ENCODE measurements around the gene UNC5CL. TPM values are rescaled to one million over a fixed set of nuclear protein-coding genes. Genes with fewer than 3 reads are reported as not detected.
"Not testable (repeated sequence)": the region's sequence is repeated elsewhere in the genome, so short reads cannot be mapped to it uniquely, and the experiment has no call there.

The UNC5CL gene
- total RNA-seq, 2 experiments from 2014 or later = 1.0 to 1.2 TPM

DNA sequence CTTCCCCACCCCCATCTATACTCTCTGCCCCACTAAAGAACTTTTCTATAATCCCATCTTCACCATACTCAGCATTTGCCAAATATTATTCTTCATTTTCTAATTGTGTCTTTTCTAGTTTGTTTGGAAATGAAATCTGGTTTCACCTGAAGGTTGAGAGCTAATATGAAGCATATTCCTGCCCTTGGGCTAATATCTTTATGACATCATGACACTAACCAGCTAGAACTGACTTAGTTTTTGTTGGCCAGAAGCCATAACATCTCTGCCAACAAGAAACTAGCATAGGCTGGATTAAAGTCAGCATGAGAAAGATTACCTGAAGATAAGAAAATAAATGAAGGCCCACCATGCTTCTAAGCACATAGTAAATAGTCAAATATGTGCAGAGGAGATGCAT, 16.7 kb downstream of the UNC5CL start:
- ChIA-PET POLR2A (no interaction called here), CTCF (no interaction called here)

DNA sequence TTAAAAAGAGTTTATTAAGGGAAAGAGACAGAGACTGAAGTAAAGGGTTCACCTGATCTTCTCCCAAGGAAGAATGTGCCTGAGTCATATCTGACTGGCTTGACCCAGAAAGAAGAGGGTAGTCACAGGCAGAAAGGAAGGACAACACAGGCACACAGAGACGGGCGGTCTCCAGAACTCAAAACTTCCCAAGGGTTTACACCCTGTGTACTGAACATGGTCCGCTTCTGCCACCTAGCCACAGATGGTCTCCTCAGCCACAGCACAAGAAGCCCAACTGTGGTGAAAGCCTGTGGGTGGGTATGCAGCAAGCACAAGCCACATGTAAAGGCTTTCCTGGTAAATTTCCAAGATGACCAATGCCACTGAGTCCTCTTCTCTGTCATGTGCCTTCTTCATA, 17.2 kb downstream of the UNC5CL start:
- POLR2A ChIA-PET = no interaction called here
- CTCF ChIA-PET = no interaction called here

DNA sequence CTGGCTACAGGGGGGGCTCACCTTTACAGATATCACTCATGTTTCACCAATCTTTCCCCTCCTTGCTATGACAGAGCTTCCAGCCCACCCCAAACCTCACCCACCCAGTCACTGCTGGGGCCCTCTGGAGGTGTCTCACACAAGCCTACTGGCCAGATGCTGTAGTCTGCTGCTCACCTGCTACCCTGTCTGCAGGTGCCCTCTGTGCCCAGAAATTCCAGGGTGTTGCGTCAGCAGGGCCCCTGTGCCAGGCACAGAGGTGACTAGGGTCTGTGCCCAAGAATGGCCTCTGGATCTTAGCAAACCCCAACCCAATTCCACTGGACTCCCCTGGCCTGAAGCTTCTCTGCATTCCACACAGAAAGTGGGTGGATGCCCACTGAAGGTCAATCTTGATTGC, 21.4 kb downstream of the UNC5CL start:
- ChIA-PET CTCF (interaction anchor here (1.2 kb wide), 1 partner anchor 10 kb away, joined by 7 read pairs; no protein-coding TSS in a partner anchor), POLR2A (no interaction called here)

GRCh38 chr6:41015860-41016259, 23.2 kb downstream of the UNC5CL start:
- CTCF ChIA-PET, POLR2A ChIA-PET: not testable (repeated sequence)

GRCh38 chr6:41014780-41015179, 24.2 kb downstream of the UNC5CL start:
- POLR2A ChIA-PET = no interaction called here
- CTCF ChIA-PET = interaction anchor here (2.5 kb wide), 1 partner anchor 13 kb away, joined by 8 read pairs; no protein-coding TSS in a partner anchor

DNA sequence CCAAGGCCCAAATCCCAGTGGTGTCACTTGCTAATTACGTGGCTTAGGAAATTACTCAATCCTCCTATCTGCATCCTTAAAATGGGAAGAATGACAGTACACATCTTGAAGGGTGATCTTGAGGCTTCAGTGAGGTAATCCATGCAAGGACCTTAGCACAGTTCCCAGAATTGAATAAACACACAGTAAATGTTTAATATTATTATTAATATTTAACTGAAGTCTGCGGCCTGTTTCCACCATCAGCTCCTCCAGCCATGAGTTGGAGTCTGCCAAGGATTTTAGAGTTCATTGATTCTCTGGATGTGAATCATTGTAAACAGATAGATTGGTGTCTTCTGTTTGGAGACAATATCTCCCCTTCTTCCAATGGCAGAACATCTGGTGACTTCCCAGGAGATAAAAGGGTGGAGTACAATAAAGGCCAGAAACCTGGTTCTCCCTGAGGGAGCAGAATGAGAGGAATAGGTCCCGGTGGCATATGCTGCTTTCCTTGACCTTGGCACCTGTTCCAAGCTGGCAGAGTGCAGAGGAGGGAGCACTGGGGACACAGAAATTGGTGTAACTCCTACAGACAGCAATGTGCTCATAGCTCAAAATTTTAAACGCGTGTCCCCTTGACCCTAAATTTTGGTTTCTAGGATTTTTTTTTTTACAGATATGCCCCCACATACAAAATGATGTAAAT, 25.4 kb downstream of the UNC5CL start:
- CTCF ChIA-PET = interaction anchor here (2.5 kb wide), 1 partner anchor 14 kb away, joined by 8 read pairs; no protein-coding TSS in a partner anchor
- POLR2A ChIA-PET = no interaction called here

DNA sequence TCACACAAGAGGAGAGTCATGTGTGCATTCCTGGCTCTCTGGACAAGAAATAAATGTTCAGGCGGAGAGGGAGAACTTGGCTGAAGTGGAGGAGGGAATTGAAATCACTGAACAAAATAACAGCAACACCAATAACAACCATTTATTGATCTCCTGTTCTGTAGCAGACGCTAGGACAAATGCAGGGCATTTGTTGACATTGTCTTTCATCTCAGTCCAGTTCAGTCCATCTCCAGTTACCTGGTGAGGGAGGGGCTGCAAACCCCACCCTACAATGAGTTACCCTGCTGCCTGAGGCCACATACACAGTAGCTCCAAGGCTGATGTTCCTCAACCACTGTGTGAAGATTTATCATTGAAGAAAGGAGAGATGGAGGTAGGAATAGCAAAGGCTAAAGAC, 27.3 kb downstream of the UNC5CL start:
- ChIA-PET POLR2A (no interaction called here), CTCF (no interaction called here)

DNA sequence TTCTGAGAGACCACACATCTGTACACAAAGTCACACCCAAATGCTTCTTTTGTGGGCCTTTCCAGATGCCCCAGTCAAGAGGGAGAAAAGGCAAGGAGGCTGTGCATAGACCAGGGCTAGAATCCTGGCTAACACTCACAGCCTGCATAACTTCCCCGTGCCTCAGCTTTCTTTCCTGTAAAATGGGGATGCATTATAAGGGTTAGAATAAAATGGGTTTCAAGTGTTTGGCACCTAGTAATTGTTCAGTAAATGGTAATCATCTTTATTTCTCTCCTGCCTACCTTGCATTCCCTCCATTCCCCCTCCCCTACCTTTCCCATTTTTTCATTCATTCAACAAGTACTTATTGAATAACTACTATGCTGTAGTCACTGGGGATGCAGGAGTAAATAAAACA, 29.4 kb downstream of the UNC5CL start:
- POLR2A ChIA-PET = no interaction called here
- CTCF ChIA-PET = no interaction called here

- CTCF ChIA-PET = interaction anchor here (0.7 to 0.8 kb wide), 2 partner anchors 23 to 40 kb away, joined by 3 read pairs; no protein-coding TSS in a partner anchor
- POLR2A ChIA-PET = no interaction called here
Observed at GRCh38 chr6:41008011-41008410, 31.0 kb downstream of the UNC5CL start.

- CTCF ChIA-PET = not testable (repeated sequence)
Observed at GRCh38 chr6:41006980-41007379, 32.0 kb downstream of the UNC5CL start.

GRCh38 chr6:41006217-41006616, 32.8 kb downstream of the UNC5CL start:
- CTCF ChIA-PET = not testable (repeated sequence)

More at GRCh38 chr6:41006980-41007379, 32.0 kb downstream of the UNC5CL start:
- POLR2A ChIA-PET = not testable (repeated sequence)

DNA sequence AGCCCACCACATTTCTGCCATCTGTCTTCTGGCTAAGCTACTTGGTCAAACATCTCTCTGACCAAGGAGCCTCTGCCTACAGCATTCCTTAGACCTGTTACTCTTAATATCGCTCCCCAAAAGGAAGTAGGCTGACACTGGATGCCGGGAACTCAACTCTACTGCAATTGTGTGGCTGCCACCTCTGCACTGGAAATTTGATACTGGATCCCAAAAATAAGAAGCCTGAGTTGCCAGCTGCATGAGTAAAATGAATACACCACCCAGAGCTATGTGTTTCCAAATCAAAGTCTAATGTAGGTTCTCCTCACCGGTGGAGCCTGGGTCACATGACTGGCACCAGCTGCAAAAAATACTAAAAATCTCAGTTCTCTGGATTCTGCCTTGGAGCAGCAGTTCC, 36.9 kb downstream of the UNC5CL start:
- POLR2A ChIA-PET = no interaction called here
- CTCF ChIA-PET = no interaction called here

More at GRCh38 chr6:41006217-41006616, 32.8 kb downstream of the UNC5CL start:
- POLR2A ChIA-PET = not testable (repeated sequence)

DNA sequence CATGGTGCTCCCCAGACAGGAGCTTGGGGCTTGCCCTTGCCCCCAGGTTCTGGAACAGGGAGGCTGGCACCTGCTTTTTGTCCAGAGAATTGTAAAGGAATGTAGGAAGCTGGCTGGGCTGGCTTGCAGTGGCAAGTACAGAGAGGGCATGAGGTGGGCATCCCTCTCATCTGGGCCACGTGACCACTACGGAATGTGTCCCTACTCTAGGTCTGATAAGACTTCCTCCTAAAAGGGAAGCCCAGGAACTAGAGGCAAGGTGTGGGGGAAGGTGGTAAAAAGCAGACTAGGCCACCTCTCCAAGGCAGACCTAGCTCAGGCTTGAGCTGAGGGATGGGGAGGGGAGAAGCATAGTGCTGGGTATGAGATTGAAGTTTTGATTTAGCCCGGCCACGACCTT, 38.8 kb downstream of the UNC5CL start:
- ChIA-PET POLR2A (no interaction called here), CTCF (interaction anchor here (1.2 kb wide), 1 partner anchor 9 kb away, joined by 4 read pairs; no protein-coding TSS in a partner anchor)

DNA sequence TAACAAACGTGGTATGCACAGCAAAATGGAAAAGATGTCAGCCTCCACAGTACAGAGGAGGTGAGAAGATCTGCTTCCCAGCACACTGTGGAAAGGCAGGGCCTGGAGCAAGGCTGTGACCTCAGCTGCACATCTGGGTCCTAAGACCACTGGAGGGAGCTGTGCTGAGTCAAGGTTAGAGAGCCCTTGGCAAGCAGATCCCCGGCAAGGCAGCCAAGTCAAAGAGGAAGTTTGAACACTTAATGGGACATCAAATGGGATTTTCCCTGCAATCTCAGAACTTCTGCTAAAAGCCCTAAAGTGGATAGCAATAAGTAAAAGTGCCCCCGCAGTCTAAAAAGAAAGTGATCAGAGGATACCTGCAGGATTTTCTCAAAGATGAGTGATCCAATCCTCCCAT, 39.5 kb downstream of the UNC5CL start:
- POLR2A ChIA-PET = no interaction called here
- CTCF ChIA-PET = interaction anchor here (0.7 to 1.2 kb wide), 2 partner anchors 9 to 13 kb away, joined by 3 to 4 read pairs; no protein-coding TSS in a partner anchor

- ChIA-PET POLR2A (no interaction called here), CTCF (no interaction called here)
Observed at GRCh38 chr6:40998661-40999060, 40.4 kb downstream of the UNC5CL start.

DNA sequence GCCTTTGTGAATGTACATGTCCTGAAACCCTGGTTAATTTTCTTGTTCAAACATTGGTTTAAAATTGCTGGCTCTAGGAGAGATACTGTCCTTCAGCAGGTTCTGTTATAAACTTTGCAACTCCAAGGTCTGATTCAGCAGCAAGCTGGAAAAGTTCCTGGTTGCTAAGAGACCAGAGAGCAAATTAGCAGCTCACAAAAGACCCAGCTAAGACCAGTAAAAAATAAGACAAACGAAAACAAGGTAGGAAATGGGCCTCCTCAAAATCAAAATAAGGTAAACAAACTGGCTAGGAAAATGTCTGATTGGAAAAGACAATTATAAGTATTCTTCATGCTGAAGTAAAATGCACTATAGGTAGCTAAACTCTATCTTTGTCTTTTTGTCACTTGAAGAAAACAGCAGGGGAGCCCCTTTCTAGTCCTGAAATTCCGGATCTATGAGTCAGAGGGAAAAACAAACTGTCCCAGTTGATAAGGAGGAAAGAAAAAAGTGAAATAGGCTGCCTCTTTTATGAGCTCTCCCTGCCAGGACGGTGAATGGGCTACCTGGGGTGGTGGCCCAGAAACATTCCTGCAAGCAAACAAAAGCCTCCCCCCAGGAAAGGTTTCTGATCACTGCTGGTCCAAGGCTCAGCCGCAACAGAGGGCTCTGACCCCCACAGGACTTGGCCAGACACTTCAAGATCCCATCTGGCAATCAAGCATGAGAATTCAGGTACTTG, 41.6 kb downstream of the UNC5CL start:
- ChIA-PET CTCF (interaction anchor here (1.0 kb wide), 1 partner anchor 45 kb away, joined by 3 read pairs; the partner anchor contains the start of gene TSPO2), POLR2A (no interaction called here)

GRCh38 chr6:40996591-40997233, 42.3 kb downstream of the UNC5CL start:
- POLR2A ChIA-PET = no interaction called here
- CTCF ChIA-PET = interaction anchor here (1.0 kb wide), 1 partner anchor 46 kb away, joined by 3 read pairs; the partner anchor contains the start of gene TSPO2

DNA sequence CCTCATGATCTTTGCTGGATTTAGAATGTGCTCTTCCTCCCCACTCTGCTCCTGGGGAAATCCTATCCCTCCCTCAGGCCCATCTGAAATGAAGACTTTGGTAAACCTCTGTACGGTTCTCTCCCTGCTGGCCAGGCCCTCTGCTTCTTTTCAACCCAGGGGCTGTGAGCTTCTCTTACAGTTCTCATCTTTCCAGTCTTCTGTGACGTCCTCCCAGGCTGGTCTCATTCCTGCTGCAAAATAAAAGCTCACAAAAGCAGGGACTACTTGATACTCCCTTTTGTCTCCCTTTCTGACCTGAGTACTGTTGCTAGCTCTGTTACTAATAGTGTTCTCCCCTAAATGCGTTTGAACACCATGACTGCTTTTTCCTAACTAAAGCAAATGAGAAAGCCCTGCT, 46.3 kb downstream of the UNC5CL start:
- ChIA-PET CTCF (no interaction called here), POLR2A (no interaction called here)

- ChIA-PET POLR2A (no interaction called here), CTCF (no interaction called here)
Observed at GRCh38 chr6:40990301-40990700, 48.7 kb downstream of the UNC5CL start.

Measured in activated CD8-positive, alpha-beta memory T cell treated with anti-CD3 and anti-CD28 coated beads for 36 hours (primary cell).